ENCODE data around the gene ALDH8A1. TPM values are rescaled to one million over a fixed set of nuclear protein-coding genes. Genes with fewer than 3 reads are reported as not detected.

Gene ALDH8A1
- total and polyA plus RNA-seq, 2 of the 8 experiments (the other 6 are each of a cell fraction or from before 2014, with no cell fraction given) = 0.08 to 0.28 TPM

DNA sequence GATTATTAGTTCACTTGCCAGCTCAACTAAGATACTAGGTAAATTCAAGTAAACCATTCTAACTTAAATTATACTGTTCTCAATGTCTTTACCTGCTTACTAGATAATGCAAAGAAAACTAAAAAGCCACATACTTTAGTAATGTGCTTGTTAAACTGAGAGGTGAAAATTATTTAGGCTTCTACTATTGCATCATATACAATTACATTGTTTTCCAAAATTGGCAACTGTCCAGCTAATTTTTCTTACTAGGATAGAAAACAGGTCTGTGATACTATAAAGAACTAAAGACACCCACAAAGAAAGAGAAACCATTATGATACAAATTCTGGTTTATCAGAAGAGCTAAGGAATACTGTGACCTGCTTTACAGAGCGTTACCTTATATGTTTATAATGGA lies 45.6 kb upstream of the ALDH8A1 start (continued):
- TF ChIP-seq, protein P1, sequence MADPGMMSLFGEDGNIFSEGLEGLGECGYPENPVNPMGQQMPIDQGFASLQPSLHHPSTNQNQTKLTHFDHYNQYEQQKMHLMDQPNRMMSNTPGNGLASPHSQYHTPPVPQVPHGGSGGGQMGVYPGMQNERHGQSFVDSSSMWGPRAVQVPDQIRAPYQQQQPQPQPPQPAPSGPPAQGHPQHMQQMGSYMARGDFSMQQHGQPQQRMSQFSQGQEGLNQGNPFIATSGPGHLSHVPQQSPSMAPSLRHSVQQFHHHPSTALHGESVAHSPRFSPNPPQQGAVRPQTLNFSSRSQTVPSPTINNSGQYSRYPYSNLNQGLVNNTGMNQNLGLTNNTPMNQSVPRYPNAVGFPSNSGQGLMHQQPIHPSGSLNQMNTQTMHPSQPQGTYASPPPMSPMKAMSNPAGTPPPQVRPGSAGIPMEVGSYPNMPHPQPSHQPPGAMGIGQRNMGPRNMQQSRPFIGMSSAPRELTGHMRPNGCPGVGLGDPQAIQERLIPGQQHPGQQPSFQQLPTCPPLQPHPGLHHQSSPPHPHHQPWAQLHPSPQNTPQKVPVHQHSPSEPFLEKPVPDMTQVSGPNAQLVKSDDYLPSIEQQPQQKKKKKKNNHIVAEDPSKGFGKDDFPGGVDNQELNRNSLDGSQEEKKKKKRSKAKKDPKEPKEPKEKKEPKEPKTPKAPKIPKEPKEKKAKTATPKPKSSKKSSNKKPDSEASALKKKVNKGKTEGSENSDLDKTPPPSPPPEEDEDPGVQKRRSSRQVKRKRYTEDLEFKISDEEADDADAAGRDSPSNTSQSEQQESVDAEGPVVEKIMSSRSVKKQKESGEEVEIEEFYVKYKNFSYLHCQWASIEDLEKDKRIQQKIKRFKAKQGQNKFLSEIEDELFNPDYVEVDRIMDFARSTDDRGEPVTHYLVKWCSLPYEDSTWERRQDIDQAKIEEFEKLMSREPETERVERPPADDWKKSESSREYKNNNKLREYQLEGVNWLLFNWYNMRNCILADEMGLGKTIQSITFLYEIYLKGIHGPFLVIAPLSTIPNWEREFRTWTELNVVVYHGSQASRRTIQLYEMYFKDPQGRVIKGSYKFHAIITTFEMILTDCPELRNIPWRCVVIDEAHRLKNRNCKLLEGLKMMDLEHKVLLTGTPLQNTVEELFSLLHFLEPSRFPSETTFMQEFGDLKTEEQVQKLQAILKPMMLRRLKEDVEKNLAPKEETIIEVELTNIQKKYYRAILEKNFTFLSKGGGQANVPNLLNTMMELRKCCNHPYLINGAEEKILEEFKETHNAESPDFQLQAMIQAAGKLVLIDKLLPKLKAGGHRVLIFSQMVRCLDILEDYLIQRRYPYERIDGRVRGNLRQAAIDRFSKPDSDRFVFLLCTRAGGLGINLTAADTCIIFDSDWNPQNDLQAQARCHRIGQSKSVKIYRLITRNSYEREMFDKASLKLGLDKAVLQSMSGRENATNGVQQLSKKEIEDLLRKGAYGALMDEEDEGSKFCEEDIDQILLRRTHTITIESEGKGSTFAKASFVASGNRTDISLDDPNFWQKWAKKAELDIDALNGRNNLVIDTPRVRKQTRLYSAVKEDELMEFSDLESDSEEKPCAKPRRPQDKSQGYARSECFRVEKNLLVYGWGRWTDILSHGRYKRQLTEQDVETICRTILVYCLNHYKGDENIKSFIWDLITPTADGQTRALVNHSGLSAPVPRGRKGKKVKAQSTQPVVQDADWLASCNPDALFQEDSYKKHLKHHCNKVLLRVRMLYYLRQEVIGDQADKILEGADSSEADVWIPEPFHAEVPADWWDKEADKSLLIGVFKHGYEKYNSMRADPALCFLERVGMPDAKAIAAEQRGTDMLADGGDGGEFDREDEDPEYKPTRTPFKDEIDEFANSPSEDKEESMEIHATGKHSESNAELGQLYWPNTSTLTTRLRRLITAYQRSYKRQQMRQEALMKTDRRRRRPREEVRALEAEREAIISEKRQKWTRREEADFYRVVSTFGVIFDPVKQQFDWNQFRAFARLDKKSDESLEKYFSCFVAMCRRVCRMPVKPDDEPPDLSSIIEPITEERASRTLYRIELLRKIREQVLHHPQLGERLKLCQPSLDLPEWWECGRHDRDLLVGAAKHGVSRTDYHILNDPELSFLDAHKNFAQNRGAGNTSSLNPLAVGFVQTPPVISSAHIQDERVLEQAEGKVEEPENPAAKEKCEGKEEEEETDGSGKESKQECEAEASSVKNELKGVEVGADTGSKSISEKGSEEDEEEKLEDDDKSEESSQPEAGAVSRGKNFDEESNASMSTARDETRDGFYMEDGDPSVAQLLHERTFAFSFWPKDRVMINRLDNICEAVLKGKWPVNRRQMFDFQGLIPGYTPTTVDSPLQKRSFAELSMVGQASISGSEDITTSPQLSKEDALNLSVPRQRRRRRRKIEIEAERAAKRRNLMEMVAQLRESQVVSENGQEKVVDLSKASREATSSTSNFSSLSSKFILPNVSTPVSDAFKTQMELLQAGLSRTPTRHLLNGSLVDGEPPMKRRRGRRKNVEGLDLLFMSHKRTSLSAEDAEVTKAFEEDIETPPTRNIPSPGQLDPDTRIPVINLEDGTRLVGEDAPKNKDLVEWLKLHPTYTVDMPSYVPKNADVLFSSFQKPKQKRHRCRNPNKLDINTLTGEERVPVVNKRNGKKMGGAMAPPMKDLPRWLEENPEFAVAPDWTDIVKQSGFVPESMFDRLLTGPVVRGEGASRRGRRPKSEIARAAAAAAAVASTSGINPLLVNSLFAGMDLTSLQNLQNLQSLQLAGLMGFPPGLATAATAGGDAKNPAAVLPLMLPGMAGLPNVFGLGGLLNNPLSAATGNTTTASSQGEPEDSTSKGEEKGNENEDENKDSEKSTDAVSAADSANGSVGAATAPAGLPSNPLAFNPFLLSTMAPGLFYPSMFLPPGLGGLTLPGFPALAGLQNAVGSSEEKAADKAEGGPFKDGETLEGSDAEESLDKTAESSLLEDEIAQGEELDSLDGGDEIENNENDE (IDR thresholded peaks at IDR 0.05; ENCODE audit: insufficient replicate concordance, low read length) = no peak
- TF ChIP-seq CEBPB (IDR thresholded peaks at IDR 0.05; ENCODE audit: low read depth, low read length) (peak; percentile 41; the same call in 1 of the 2 replicates), POLR2AphosphoS5 (IDR thresholded peaks at IDR 0.05; ENCODE audit: low read depth, low read length) (no peak)
